HEK293T (cell line): ENCODE data around the gene CEP170.
"Not testable (repeated sequence)": the region's sequence is repeated elsewhere in the genome, so short reads cannot be mapped to it uniquely, and the experiment has no call there.

ENCODE experiments used
- CTCF ChIA-PET: fragments of 350-600 bp; formaldehyde crosslinking; extraction: SDS; loops from one replicate; lab custom pipeline; 2021; ENCODE audit warnings: antibody characterized with exemption, inconsistent platforms; lab: Yijun Ruan, JAX
- POLR2A ChIA-PET: fragments of 350-600 bp; formaldehyde crosslinking; extraction: SDS; loops from one replicate; lab custom pipeline; 2020; ENCODE audit warnings: antibody characterized with exemption, inconsistent platforms; lab: Yijun Ruan, JAX
- DNase-seq: peaks from one replicate; pipeline ENCODE4 v3.0.0; 2012; ENCODE audit warnings: mixed read lengths; ENCODE audit errors: extremely low spot score
- FOXA1 ChIP-seq: fragments of 450-650 bp; IDR thresholded peaks from 2 replicates; pipeline ENCODE4 v1.6.1; 2016; ENCODE audit warnings: mild to moderate bottlenecking
- TF ChIP-seq, protein P1 (sequence below): fragments of 450-650 bp; IDR thresholded peaks from 2 replicates; pipeline ENCODE4 v1.6.1; 2016

Gene CEP170

GRCh38 chr1:243201316-243201715 lies 53.8 kb downstream of the CEP170 start:
- POLR2A ChIA-PET, DNase-seq, CTCF ChIA-PET: not testable (repeated sequence)

DNA sequence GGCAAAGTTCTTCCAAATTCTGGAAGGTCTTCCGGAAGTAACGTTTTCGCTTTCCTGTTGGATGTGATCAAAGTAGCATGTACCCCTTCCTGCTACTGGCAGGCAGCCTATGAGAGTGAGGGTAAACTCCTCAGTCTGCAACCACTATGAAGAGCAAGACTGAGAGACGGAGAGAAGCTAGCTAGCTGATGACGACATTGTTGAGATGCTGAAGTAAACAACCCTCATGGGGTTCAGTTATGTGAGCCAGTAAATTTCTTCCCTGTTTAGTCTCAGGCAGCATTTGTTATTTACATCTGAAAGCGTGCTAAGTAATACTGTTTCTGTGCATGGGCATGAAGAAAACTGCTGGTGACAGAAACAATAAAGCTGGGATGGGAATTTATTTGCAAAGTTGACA lies 57.6 kb downstream of the CEP170 start:
- POLR2A ChIA-PET, DNase-seq, CTCF ChIA-PET: not testable (repeated sequence)

GRCh38 chr1:243193330-243193729 lies 61.8 kb downstream of the CEP170 start:
- CTCF ChIA-PET, POLR2A ChIA-PET, DNase-seq: not testable (repeated sequence)

GRCh38 chr1:243186201-243186995 lies 68.7 kb downstream of the CEP170 start:
- CTCF ChIA-PET, POLR2A ChIA-PET, DNase-seq: not testable (repeated sequence)

DNA sequence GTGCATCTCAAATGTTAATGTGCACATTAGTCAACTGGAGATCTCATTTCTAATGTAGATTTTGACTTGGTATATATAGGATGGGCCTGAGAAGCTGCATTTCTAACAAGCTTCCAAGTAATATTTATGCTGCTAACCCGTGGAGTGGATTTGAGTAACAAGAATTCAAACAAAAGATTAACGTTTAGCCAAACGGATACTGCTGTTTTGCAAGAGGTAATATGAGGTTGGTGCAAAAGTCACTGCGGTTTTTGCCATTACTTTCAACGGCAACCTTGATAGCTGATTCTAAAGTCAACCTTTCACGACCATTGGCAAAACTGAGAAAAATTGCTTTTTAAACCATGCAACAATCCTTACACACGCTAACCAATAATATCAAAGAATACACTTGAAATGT lies 70.3 kb downstream of the CEP170 start:
- POLR2A ChIA-PET, CTCF ChIA-PET, DNase-seq: not testable (repeated sequence)

GRCh38 chr1:243183661-243184060 lies 71.4 kb downstream of the CEP170 start:
- DNase-seq, CTCF ChIA-PET, POLR2A ChIA-PET: not testable (repeated sequence)

GRCh38 chr1:243183176-243183575 lies 71.9 kb downstream of the CEP170 start:
- CTCF ChIA-PET, POLR2A ChIA-PET, DNase-seq: not testable (repeated sequence)

DNA sequence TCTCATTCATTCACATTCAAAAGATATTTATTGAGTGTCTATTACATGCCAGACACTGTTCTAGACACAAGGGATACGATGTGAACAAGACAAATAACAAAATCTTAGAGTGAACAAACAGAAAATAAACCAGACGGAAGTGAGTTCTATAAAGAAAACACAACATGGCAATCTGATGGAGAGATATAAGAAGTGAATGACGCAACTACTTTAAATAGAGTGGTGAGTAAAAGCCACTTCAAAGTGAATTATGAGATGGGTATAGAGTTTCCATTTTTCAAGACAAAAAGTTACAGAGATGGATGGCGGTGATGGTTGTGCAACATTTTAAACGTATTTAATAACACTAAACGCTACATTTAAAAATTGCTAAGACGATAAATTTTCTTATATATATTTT lies 75.4 kb downstream of the CEP170 start:
- ChIA-PET CTCF (no interaction called here), POLR2A (no interaction called here)
- DNase-seq, result no peak
- TF ChIP-seq FOXA1, result no peak
- TF ChIP-seq, protein P1, sequence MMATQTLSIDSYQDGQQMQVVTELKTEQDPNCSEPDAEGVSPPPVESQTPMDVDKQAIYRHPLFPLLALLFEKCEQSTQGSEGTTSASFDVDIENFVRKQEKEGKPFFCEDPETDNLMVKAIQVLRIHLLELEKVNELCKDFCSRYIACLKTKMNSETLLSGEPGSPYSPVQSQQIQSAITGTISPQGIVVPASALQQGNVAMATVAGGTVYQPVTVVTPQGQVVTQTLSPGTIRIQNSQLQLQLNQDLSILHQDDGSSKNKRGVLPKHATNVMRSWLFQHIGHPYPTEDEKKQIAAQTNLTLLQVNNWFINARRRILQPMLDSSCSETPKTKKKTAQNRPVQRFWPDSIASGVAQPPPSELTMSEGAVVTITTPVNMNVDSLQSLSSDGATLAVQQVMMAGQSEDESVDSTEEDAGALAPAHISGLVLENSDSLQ, result peak; percentile 84

- POLR2A ChIA-PET, DNase-seq, CTCF ChIA-PET: not testable (repeated sequence)
Measured at GRCh38 chr1:243177792-243178191, 77.3 kb downstream of the CEP170 start.

GRCh38 chr1:243173758-243174369 lies 81.2 kb downstream of the CEP170 start:
- POLR2A ChIA-PET, DNase-seq: not testable (repeated sequence)
- CTCF ChIA-PET, result interaction anchor here (0.6 kb wide), 1 partner anchor 1533 kb away, joined by 6 read pairs; no protein-coding TSS in a partner anchor

GRCh38 chr1:243164911-243165310 lies 90.2 kb downstream of the CEP170 start:
- CTCF ChIA-PET, DNase-seq, POLR2A ChIA-PET: not testable (repeated sequence)

GRCh38 chr1:243150906-243151305 lies 104.2 kb downstream of the CEP170 start:
- POLR2A ChIA-PET, CTCF ChIA-PET, DNase-seq: not testable (repeated sequence)

- POLR2A ChIA-PET, DNase-seq, CTCF ChIA-PET: not testable (repeated sequence)
Measured at GRCh38 chr1:243149120-243149519, 106.0 kb downstream of the CEP170 start.

GRCh38 chr1:243147351-243147750 lies 107.7 kb downstream of the CEP170 start:
- DNase-seq, CTCF ChIA-PET, POLR2A ChIA-PET: not testable (repeated sequence)

GRCh38 chr1:243140498-243140897 lies 114.6 kb downstream of the CEP170 start:
- CTCF ChIA-PET, DNase-seq, POLR2A ChIA-PET: not testable (repeated sequence)

GRCh38 chr1:243122876-243123409 lies 132.1 kb downstream of the CEP170 start:
- CTCF ChIA-PET, DNase-seq, POLR2A ChIA-PET: not testable (repeated sequence)

- CTCF ChIA-PET, POLR2A ChIA-PET, DNase-seq: not testable (repeated sequence)
Measured at GRCh38 chr1:243121939-243122338, 133.1 kb downstream of the CEP170 start.
